ENCODE results near the gene SPA17. TPM values are rescaled to one million over a fixed set of nuclear protein-coding genes. Genes with fewer than 3 reads are reported as not detected.

Gene SPA17
- total RNA-seq, 1 experiment from 2014 or later, result 28.8 TPM

GRCh38 chr11:124717786-124718651 lies 44.3 kb downstream of the SPA17 start:
- peak; percentile 26 for DNase-seq (ENCODE audit: low spot score)
- in situ Hi-C loops (cut with HindIII; ENCODE audit: low sequenced_read_pairs), result no loop called here

- in situ Hi-C loops (cut with HindIII; ENCODE audit: low sequenced_read_pairs), result no loop called here
These were observed 45.1 kb downstream of the SPA17 start for GRCh38 chr11:124718801-124719200.

GRCh38 chr11:124719534-124719933 lies 45.8 kb downstream of the SPA17 start:
- in situ Hi-C loops (cut with HindIII; ENCODE audit: low sequenced_read_pairs), result no loop called here
- DNase-seq (ENCODE audit: low spot score), result no peak

More at GRCh38 chr11:124718801-124719200, 45.1 kb downstream of the SPA17 start:
- no peak for DNase-seq (ENCODE audit: low spot score)

DNA sequence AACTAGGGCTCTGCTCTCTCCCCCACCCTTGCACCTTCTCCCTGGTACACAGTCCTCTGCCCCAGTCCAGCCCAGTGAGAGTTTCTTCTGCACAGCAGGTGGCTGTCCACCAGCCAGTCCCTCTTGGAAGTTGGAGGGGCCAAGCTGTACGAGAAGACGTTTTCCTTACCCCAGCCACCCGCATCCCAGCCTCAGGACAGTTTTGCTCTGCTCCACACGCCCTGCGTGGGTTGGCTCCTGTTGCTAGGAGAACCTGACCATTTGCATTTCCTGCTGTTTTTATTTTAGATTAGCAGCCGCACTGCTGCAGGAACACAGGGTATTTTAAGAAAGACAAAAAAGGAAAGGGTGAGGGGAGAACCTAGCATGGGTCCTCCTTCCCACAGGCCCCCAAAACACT lies 48.5 kb downstream of the SPA17 start:
- in situ Hi-C loops (cut with HindIII; ENCODE audit: low sequenced_read_pairs), result no loop called here

DNA sequence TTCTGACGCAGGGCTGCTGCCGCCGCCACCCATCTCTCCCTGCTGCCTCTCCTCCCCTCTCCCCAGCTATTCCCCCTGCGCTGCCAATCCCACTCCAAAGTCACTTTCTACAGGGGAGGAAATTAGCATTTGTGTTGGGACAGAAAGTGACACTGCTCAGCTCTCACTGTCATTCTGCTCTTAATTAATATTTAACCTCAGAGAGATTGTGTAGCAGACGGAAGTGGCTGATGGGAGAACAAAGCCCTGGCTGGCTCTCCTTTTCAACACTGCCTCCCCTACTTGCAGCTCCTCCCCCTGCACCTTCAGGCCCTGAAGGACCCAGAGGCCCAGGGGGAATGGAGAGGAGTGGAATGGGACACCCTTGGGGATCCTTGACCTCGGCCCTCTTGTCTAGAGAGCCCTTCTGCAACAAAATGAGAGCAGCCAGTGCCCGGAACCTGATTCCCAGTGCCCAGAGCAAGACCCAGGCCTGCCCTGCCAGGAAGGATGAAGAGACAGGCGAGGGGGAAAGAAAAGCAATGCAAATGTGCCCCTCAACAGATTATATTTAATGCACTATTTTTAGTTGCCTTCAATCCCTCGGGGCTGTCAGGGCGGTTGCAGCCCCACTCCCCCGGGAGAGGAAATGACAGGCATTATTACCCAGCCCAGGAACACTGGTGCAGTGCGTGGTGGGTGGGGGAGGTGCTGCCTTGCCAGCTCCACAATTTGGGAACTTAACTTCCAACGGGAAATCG lies 51.4 kb downstream of the SPA17 start:
- in situ Hi-C loops (cut with HindIII; ENCODE audit: low sequenced_read_pairs), result no loop called here
- DNase-seq (ENCODE audit: low spot score), result no peak

More for the DNA sequence above, 48.5 kb downstream of the SPA17 start:
- DNase-seq (ENCODE audit: low spot score), result no peak

DNA sequence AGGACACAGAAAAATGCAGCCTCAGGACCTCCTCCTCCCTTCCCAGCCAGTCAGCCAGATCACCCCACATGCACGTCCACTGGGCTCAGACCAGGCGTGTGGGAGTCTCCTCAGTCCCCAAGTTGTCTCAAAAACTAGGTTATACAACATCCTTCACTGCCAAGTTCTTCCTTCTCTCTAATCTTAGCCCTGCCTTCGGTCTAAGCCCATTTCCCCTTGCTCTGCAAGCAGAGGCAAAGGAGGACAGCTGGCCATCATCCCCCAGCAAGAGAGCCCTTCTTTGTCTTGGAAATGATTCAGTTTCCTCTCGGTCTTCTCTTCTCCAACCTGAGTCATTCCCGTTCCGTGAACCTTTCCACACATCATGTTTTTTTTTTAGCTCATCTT lies 52.0 kb downstream of the SPA17 start:
- in situ Hi-C loops (cut with HindIII; ENCODE audit: low sequenced_read_pairs), result no loop called here

DNA sequence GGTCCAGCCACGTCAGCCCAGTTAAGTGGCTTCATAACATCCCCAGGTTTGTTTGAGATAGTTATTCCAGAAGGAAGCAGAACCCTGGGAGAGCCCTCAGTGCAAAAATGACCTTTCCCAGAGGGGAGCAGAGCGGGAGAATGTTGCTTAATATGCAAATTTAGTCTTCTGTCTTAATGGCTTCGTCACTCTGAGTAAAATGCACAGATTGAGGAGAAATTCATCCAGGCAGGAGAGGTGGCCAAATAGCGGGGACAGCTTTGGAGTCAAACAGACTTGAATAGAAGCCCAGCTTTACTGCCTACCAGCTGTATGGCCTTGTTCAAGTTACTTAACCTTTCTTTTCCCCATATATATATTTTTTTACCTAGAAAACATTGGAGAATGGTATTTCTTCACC lies 53.8 kb downstream of the SPA17 start:
- no peak for DNase-seq (ENCODE audit: low spot score)
- in situ Hi-C loops (cut with HindIII; ENCODE audit: low sequenced_read_pairs), result no loop called here

More for the DNA sequence above, 52.0 kb downstream of the SPA17 start:
- DNase-seq (ENCODE audit: low spot score), result no peak

GRCh38 chr11:124728134-124728533 lies 54.4 kb downstream of the SPA17 start:
- DNase-seq (ENCODE audit: low spot score), result no peak
- in situ Hi-C loops (cut with HindIII; ENCODE audit: low sequenced_read_pairs), result no loop called here

DNA sequence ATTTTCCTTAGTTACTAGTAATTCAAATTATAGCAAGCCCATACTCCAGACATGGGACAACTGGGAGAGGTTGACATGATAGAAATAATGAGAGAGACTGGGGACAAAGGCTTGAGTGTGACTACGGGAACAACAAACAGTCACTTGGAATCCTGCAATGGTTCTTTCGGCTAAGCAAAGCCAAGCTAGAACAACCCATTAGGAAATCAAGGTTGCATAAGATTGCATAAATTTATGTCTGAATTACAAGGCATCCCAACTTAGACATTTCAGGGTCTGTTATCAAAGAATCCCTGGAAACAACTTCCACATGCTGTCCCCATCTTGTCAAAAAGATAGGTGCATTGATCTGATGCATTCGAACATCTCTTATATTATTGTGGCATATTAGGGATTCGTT lies 55.9 kb downstream of the SPA17 start:
- in situ Hi-C loops (cut with HindIII; ENCODE audit: low sequenced_read_pairs), result no loop called here
- DNase-seq (ENCODE audit: low spot score), result no peak

DNA sequence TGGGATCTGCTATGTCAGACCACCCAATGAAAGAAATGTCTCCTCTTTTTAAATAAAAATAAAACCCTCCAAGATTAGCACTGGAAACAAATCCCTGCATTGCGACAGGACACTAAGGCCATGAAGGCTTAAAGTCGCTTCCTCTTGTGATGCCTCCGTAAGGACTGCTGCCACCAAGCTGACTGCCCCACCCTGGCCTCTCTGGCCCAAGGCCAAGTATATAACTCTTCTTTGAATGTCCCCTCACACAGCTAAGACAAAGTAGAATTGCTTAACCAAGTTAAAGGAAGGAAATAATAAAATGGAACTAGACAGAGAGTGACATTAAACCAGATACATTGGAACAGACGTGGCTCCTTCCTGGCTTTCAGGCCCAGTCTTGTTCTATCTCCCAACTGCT lies 58.5 kb downstream of the SPA17 start:
- in situ Hi-C loops (cut with HindIII; ENCODE audit: low sequenced_read_pairs), result no loop called here
- no peak for DNase-seq (ENCODE audit: low spot score)

DNA sequence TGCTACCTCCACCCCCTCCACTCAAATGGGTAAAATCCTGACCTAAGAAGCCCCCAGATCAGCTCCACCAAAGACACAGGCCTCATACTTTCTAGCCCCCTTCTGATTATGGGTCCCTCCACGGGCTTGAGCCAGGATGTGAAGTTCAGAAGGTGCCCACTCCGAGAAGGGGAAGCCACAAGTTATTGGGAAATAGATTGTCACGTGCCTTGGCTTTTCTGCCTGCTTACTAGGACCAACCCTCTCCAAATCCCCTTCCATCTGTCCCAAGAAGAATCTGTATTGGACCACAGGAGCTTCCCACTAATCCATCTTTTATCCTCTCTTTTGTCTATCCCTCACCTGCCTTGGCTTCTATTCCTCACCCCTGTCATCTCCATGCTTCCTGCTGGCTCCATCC lies 63.0 kb downstream of the SPA17 start:
- DNase-seq (ENCODE audit: low spot score), result no peak
- in situ Hi-C loops (cut with HindIII; ENCODE audit: low sequenced_read_pairs), result no loop called here

DNA sequence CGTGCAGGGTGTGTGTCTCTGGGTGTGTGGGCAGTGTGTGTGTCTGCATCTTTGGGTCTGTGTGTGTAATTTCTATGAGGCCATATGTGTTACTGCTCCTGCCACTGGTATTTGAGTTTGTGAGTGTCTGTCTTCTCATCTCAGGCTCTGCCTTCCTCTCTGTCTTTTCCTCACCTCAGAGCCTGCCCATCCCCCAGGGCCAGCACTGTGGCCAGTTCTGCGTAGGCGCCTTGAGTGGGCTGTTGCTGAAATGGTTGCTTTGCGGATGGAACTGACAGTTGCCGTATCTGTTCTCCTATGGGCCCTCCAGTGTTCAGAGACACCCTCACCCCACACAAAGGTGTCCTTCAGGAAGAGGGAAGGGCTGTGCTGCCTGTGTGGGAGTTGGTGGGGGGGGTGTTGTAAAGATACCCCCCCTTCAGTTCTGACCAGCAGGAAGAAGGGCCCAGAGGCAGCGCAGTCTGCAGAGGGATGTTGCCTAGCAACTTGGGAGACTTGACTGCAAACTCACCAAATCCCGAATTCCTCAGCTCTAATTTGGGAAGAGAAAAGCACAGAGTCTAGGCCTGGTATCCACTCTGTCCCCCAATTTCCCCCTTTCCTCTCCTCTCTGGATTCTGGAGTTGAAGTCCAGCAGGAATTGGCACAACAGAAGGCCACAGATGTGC lies 64.1 kb downstream of the SPA17 start:
- in situ Hi-C loops (cut with HindIII; ENCODE audit: low sequenced_read_pairs), result no loop called here
- DNase-seq (ENCODE audit: low spot score), result no peak

DNA sequence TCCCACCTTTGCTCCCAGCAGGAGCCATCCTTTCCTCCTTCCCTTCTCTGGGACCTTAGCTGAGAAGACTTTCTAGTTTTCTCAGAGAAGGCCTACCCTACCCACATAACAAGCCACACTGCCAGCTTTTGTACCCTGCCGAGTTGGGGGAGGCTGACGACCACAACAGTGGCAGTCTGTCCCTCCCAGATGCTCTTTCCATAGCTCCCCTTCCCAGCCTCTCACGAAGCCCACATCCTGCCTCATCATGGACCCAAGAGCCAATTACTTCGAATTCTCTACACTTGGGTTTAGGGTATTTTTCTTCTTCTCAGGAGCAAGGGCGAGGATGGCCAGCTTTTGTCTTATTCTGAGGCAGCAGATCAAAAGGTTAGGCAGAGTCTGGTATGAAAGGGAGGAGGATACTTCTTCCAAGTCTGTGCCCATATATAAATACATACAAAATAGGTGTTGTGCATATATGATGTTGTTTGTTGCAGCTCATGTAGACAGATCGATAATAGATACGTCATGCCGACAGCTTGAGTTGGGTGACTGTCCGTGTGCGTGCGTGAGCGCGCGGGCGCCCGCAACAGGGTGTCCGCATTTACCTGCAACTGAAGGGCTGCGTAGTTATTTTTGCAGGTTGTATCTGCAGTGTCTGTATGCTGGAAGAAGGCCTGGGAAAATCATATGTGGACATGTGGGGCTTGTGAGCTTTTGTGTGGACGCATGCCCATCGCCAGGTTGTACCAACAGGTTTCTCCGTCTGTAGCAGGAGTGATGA lies 65.2 kb downstream of the SPA17 start:
- in situ Hi-C loops (cut with HindIII; ENCODE audit: low sequenced_read_pairs), result no loop called here
- peak; percentile 24 for DNase-seq (ENCODE audit: low spot score)

DNA sequence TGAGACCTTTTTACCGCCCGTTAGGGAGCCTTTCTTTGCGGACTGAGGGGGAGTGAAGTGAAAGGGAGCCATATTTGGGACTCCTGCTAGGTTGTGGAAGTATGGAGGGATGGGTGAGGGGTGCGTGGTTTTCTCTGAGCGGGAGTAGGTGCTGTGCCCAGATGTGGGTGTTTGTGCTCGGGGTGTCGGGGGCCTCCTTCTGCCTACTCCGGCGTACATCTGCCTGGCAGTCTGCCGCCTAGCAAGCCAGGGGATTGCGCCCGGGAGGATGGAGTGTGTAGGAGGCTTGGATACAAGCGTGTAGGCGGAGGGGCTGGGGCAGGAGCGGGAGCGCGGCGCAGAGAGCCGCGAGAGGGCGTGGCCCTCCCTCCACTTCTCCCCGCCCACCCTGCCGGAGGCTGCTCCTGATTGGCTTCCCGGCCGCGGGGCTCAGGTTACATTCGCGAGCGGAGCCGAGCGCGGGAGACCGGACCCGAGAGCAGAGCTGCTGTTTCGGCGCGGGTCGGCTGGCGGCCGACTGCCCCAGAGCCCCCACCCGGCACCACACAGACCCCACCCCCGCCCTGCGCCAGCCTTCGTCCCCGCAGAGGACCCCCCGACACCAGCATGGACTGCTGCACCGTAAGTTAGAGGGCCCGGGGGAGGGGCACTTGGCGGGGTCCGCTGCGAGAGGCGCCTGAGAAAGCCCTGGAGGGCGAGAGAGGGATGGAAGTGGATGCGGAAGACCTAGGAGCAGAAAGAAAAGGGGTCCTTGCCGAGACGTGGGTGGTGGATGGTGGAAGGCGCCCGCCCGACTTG lies 66.0 kb downstream of the SPA17 start, which contains the start of gene NRGN:
NRGN (plus strand) TSS at position 464 of the 798 bp plus-strand sequence; CDS start at position 607, 143 bp downstream.
- peak; percentile 73 for DNase-seq (ENCODE audit: low spot score)
- in situ Hi-C loops (cut with HindIII; ENCODE audit: low sequenced_read_pairs), result no loop called here

- no peak for DNase-seq (ENCODE audit: low spot score)
- in situ Hi-C loops (cut with HindIII; ENCODE audit: low sequenced_read_pairs), result no loop called here
These were observed 66.7 kb downstream of the SPA17 start for GRCh38 chr11:124740277-124740882.

GRCh38 chr11:124742555-124742954 lies 68.9 kb downstream of the SPA17 start:
- no peak for DNase-seq (ENCODE audit: low spot score)
- in situ Hi-C loops (cut with HindIII; ENCODE audit: low sequenced_read_pairs), result no loop called here

DNA sequence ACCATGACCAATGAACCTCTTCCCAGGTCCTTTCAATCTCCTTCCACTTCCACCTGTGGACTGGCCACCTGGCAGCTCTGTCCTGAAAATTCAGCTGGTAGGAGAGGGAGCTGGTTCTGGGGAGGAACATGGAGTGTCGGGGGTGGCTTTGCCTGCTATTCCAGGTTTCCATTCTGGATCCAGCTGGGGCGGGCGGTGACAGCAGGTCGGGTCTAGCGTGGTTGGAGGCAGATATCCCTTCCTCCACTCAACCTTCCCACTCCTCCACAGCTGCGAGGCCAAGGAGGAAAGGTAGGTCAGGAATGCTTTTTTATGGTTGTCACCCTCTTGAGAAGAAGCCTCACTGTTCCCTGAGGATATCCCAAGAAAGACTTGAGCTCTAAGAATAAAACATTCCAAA lies 69.3 kb downstream of the SPA17 start:
- in situ Hi-C loops (cut with HindIII; ENCODE audit: low sequenced_read_pairs), result no loop called here
- DNase-seq (ENCODE audit: low spot score), result no peak

GRCh38 chr11:124745270-124745834 lies 71.6 kb downstream of the SPA17 start:
- in situ Hi-C loops (cut with HindIII; ENCODE audit: low sequenced_read_pairs), result no loop called here
- no peak for DNase-seq (ENCODE audit: low spot score)
